ENCODE data around the gene KCNA10.

GRCh38 chr1:110545492-110545891 is 26.5 kb upstream of the KCNA10 start:
- TF ChIP-seq POLR2AphosphoS5 (IDR thresholded peaks at IDR 0.05; ENCODE audit: low read depth), result no peak
- no peak for TF ChIP-seq CTCF (conservative IDR thresholded peaks at IDR 0.05; ENCODE audit: low read depth in 2 of 2)
- TF ChIP-seq REST (IDR thresholded peaks at IDR 0.05; ENCODE audit: unreplicated experiment), result no peak
- TF ChIP-seq EZH2 (IDR thresholded peaks at IDR 0.05; ENCODE audit: low read depth, unreplicated experiment), result no peak
- no peak for TF ChIP-seq CREB1 (CRISPR knock-in tag; IDR thresholded peaks at IDR 0.05; ENCODE audit: low read depth)
- TF ChIP-seq EZH2phosphoT487 (IDR thresholded peaks at IDR 0.05; ENCODE audit: unreplicated experiment), result no peak
- TF ChIP-seq JUNB (IDR thresholded peaks at IDR 0.05; ENCODE audit: unreplicated experiment), result no peak
- TF ChIP-seq ETS1 (IDR thresholded peaks at IDR 0.05), result no peak
- TF ChIP-seq ZNF331 (CRISPR knock-in tag; IDR thresholded peaks at IDR 0.05; ENCODE audit: low read depth), result no peak
- TF ChIP-seq STAT1 (IDR thresholded peaks at IDR 0.05; ENCODE audit: unreplicated experiment), result no peak
- no peak for TF ChIP-seq ZNF114 (CRISPR knock-in tag; IDR thresholded peaks at IDR 0.05)
- no peak for TF ChIP-seq NANOG (IDR thresholded peaks at IDR 0.05; ENCODE audit: borderline replicate concordance)
- TF ChIP-seq ZNF462 (CRISPR knock-in tag; IDR thresholded peaks at IDR 0.05), result no peak
